Adrenal gland (tissue), 5 donors: ENCODE measurements around the gene CLK2.
A peak's percentile ranks its signal among the peaks of the same experiment; 100 is the strongest.

Source experiments
- CTCF ChIP-seq, 6 experiments: fragments of 450-650 bp in 4 of 6; fragments of 200-600 bp in 2 of 6; sonication (generic) in 1 of 6; IDR thresholded peaks; 1 replicate in 5 of 6; 2 replicates in 1 of 6; pipeline versions ENCODE4 v1.5.1 to v1.8.0; 2016 to 2021; ENCODE audit warnings: antibody characterized with exemption in 6 of 6, mild to moderate bottlenecking in 2 of 6, moderate library complexity in 1 of 6
- POLR2A ChIP-seq, 2 donors: fragments of 450-650 bp; IDR thresholded peaks; one replicate each; pipeline ENCODE4 v1.6.1; 2017; ENCODE audit warnings: antibody characterized with exemption in 2 of 2, mild to moderate bottlenecking in 2 of 2, moderate library complexity in 1 of 2
- donor health status: DM: no; HTN: no; CAD: no.

GRCh38 chr1:155277902-155278688 lies 4.8 kb upstream of the CLK2 start:
- TF ChIP-seq CTCF (IDR thresholded peaks at IDR 0.05) (peak in 2 of 6 experiments; percentile 26 to 31), POLR2A (IDR thresholded peaks at IDR 0.05) (no peak)
